ENCODE results near the gene ZNF169.

DNA sequence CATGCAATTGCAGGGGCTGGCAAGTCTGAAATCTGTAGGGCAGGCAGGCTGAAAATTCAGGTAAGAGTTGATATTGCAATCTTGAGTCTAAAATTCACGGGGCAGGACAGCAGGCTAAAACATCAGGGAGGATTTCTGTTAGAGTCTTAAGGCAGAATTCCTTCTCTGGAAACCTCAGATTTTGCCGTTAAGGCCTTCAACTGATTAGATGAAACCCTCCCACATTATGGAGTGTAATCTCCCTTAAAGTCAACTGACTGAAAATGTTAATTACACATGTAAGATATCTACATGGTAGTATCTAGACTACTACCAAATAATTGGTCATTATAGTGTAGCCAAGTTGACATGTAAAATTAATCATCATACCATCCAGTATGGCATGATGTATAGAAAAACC, 3.1 kb upstream of the ZNF169 start:
- TF ChIP-seq, protein P1, sequence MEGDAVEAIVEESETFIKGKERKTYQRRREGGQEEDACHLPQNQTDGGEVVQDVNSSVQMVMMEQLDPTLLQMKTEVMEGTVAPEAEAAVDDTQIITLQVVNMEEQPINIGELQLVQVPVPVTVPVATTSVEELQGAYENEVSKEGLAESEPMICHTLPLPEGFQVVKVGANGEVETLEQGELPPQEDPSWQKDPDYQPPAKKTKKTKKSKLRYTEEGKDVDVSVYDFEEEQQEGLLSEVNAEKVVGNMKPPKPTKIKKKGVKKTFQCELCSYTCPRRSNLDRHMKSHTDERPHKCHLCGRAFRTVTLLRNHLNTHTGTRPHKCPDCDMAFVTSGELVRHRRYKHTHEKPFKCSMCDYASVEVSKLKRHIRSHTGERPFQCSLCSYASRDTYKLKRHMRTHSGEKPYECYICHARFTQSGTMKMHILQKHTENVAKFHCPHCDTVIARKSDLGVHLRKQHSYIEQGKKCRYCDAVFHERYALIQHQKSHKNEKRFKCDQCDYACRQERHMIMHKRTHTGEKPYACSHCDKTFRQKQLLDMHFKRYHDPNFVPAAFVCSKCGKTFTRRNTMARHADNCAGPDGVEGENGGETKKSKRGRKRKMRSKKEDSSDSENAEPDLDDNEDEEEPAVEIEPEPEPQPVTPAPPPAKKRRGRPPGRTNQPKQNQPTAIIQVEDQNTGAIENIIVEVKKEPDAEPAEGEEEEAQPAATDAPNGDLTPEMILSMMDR (IDR thresholded peaks at IDR 0.05; ENCODE audit: insufficient read depth, low read depth, low read length): no peak
- TF ChIP-seq EZH2 (IDR thresholded peaks at IDR 0.05; ENCODE audit: insufficient read depth, low read length): no peak

All from astrocyte (in vitro differentiated cells and primary cell).